Astrocyte of the cerebellum (primary cell): ENCODE results near the gene B4GALT6.

Source experiments
- DNase-seq: peaks from one replicate; pipeline ENCODE4 v3.0.0-alpha.2; 2011; ENCODE audit warnings: low read depth
- H3K4me3 ChIP-seq: 2 replicates; pipeline ENCODE4 v1.5.1; 2011; ENCODE audit warnings: mild to moderate bottlenecking, low read depth, low read length, moderate library complexity
- CTCF ChIP-seq: IDR thresholded peaks from 2 replicates; pipeline ENCODE4 v1.5.1; 2012; ENCODE audit warnings: low read length, low read depth, moderate library complexity, mild to moderate bottlenecking; ENCODE audit errors: missing control alignments
- in situ Hi-C: cut with HindIII; loops from 2 replicates; pipeline ENCODE4 v1.10.0; 2017; ENCODE audit warnings: low sequenced_read_pairs

B4GALT6 gene

GRCh38 chr18:31645411-31645810 lies 39.0 kb downstream of the B4GALT6 start:
- no peak for DNase-seq
- no peak overlapping the region for H3K4me3 ChIP-seq
- in situ Hi-C loops = no loop called here
- no peak for TF ChIP-seq CTCF

GRCh38 chr18:31643003-31643402 lies 41.4 kb downstream of the B4GALT6 start:
- H3K4me3 ChIP-seq = no peak overlapping the region
- TF ChIP-seq CTCF = no peak
- in situ Hi-C loops = no loop called here
- no peak for DNase-seq

GRCh38 chr18:31637445-31637844 lies 46.9 kb downstream of the B4GALT6 start:
- H3K4me3 ChIP-seq = no peak overlapping the region
- TF ChIP-seq CTCF = no peak
- DNase-seq = no peak
- in situ Hi-C loops = no loop called here

- DNase-seq = no peak
- in situ Hi-C loops = no loop called here
- H3K4me3 ChIP-seq = no peak overlapping the region
- no peak for TF ChIP-seq CTCF
Measured at GRCh38 chr18:31636387-31636786, 48.0 kb downstream of the B4GALT6 start.

- TF ChIP-seq CTCF = no peak
- in situ Hi-C loops = no loop called here
- no peak overlapping the region for H3K4me3 ChIP-seq
- DNase-seq = no peak
Measured at GRCh38 chr18:31634331-31634713, 50.1 kb downstream of the B4GALT6 start.

- TF ChIP-seq CTCF = no peak
- in situ Hi-C loops = no loop called here
- no peak overlapping the region for H3K4me3 ChIP-seq
- DNase-seq = no peak
Measured at GRCh38 chr18:31633392-31634330, 50.7 kb downstream of the B4GALT6 start.
